HL-60/S4 treated with retinoic acid at 250 ng/mL for 4 days and 3 days (cell line): ENCODE results near the gene SLC1A2.

ENCODE experiments used
- in situ Hi-C: fragments of 300-500 bp; cut with MboI; formaldehyde crosslinking; loops from 2 replicates; pipeline ENCODE4 v1.7.0; 2022; ENCODE audit warnings: low sequenced_read_pairs

SLC1A2 gene

GRCh38 chr11:35419184-35419829, at the start of gene SLC1A2:
TSS of gene SLC1A2 (minus strand) at chr11:35419558. CDS start at chr11:35418966, 592 bp downstream.
- in situ Hi-C loops: loop anchor here (25.0 kb wide), 1 partner anchor 832 kb away; no protein-coding TSS in a partner anchor

DNA sequence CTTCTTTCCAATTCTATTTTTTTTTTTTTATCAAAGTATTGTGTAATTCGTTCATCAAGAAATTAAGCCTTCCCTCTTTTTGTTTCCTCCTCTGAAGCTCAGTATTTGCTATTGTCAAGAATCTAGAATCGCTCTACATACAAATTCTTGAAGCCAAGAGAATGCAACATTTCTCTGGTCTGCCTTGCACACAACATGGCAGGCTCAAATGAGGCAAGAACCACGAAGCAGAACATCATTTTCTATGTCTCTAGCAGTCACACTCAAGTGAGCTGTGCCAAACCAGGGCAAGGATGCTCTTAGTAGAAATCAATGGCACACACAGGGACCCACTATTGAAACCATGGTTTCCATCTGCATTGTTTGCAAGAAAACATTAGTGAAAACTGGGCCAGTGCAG, 46.7 kb upstream of the SLC1A2 start:
- in situ Hi-C loops: no loop called here

DNA sequence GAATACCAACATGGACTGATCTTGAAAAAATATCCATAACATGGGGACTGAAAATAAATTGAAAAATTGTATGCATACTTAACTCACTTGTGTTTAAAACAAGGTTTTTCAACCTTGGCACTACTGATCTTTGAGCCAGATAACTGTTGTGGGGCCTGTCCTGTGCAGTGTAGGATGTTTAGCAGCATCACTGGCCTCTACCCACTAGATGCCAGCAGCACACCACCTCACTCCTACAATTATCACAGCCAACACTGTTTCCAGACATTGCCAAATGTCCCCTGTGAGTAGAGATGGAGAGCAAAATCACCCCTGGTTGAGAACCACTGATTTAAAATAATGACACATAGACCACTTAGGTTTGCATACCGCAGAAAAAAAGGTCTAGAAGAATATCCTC, 45.0 kb upstream of the SLC1A2 start:
- in situ Hi-C loops: no loop called here

DNA sequence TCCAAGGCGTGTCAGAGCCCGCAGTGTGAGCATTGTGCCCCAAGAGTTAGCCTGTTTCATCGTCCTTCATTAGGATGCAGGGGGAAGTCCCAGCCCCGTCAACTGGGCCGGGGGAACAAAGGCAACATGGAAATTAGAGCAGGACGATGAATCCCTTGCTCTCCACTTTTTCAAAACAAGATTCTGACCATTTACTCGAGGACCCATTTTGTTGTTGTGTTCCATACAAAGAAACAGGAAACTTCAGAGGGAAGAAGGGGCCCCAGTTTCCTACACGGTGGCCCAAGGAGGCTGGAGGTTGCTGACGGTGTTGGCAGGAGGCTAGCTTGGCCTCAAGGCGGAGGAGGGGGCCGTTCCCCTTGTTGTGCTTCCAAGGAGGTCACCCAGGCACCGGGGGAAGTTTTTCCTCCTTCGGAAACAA, 44.0 kb upstream of the SLC1A2 start:
- in situ Hi-C loops: no loop called here

GRCh38 chr11:35461917-35462538, 42.7 kb upstream of the SLC1A2 start:
- in situ Hi-C loops: no loop called here

DNA sequence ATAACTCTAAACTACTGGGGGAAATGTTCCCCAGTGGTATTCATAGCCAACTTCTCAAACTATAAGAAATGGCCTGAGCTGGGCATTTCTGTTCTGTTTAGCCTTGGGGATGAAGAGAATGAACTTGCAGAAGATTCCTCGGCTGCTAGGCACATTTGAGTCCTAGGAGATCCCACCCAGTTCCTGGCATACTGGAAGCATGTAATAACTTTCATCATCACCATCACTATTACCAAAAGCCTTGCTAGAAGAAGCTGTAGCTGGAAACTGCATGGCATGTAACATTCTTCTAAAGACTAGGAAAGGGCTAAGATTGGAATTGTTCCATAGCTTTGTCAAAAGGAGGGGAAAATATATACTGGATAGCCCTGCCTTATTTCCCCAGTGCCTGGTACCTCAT, 40.1 kb upstream of the SLC1A2 start:
- in situ Hi-C loops: no loop called here

GRCh38 chr11:35458846-35459245, 39.5 kb upstream of the SLC1A2 start:
- in situ Hi-C loops: no loop called here

GRCh38 chr11:35454362-35454761, 35.0 kb upstream of the SLC1A2 start:
- in situ Hi-C loops: no loop called here

DNA sequence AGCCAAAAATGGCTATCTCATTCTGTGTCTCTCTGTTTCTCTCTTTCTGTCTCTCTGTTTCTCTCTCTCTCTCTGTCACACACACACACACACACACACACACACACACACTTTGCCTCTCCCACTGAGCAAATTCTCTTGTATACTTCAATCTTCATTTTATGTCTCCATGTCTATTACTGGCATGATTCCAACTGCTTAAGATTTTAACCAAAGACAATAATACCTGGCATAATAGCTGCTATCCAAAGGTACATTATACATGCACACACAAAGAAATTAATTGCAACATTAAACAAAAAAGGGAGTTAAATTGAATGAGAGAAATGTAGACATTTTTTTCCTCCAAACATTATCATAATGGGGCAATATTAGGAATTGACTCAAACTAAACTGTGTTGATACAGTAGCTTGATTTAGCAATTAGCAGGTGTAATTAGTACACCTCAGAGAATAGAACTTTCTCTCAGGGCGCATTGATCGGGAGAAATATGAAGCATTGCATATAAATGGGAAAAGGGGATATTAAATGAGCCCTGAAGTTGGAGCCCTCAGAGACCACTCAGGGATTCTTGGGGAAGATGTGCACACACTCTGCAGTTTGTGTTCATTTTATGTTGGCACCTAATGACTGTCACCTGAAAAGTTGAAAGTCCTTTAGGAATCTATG, 17.4 kb upstream of the SLC1A2 start:
- in situ Hi-C loops: no loop called here

DNA sequence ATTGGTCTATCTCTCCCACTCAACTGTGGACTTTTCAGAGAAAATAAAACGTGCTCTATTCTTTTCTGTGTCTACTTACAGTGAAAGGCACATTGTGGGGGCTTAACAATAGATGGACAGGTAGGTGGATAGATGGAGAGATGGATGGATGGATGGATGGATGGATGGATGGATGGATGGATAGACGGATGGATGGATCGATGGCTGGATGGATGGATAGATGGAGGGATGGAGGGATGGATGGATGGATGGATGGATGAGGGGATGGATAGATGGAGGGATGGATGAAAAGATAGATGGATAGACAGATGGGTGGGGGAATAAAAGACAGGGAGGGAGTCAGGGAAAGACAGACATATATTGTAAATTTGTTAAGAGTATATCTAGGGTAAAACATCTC, 14.2 kb upstream of the SLC1A2 start:
- in situ Hi-C loops: no loop called here

GRCh38 chr11:35432464-35432863, 13.1 kb upstream of the SLC1A2 start:
- in situ Hi-C loops: no loop called here

DNA sequence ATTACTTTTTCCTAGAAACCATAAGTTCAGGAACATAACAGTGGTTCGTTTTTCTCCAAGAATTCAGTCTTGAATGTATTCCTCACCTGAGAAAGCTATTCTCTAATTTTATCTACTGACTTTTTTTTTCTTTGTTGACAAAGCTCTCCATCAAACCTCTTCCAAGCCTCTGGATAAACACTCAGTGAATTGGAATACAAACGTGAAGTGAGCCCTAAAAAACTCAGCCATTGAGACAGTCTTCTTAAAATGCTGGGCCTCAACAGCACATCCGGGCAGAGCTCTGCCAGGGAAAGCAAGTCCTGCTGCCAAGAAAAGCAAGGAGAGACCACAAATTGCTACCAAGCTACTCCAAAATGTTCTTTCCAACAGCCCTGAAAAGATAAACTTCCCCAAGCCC, 7.7 kb upstream of the SLC1A2 start:
- in situ Hi-C loops: no loop called here

- in situ Hi-C loops: no loop called here
Observed at GRCh38 chr11:35426351-35426750, 7.0 kb upstream of the SLC1A2 start.

- in situ Hi-C loops: no loop called here
Observed at GRCh38 chr11:35425603-35426212, 6.3 kb upstream of the SLC1A2 start.

DNA sequence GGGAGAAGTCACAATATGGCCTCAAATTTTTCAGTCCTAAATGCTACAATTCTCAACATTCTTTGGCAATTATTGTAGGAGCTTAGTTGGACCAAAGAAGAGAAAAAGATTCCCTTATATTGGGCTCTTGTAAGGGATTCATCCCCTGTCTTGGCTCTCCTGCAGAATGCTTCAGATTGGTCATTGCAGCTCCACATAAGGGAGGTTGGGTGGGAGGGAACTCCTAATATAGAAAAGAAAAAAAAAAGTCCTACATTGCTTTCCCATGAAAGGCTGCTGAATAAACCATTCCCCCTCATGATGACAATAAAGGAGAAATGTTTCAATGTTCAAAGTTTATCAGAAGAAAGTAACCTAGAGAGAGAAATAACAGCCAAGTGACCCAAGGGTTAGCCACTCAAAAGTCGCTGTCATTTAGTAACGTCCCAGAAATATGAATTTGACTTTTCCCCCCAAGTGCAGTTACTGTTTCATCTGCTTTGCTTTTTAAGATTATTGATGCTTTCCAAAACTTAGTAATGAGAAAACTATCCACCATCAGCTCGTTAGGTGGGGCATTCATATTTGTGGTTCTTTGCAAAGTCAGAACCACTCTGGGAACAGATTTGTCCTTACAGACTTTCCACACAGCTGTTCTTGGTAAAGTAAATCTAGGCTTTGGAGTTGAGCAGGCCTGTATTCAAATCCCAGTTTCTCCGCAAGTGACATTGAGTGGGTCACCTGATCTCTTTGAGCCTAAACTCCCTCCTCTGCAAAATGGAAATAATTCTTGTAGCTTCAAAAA, 5.0 kb upstream of the SLC1A2 start:
- in situ Hi-C loops: loop anchor here (25.0 kb wide), 1 partner anchor 837 kb away; no protein-coding TSS in a partner anchor

- in situ Hi-C loops: loop anchor here (25.0 kb wide), 1 partner anchor 833 kb away; no protein-coding TSS in a partner anchor
Observed at GRCh38 chr11:35420371-35420770, 1.0 kb upstream of the SLC1A2 start.

GRCh38 chr11:35419830-35420333, 524 bp upstream of the SLC1A2 start:
- in situ Hi-C loops: loop anchor here (25.0 kb wide), 1 partner anchor 833 kb away; no protein-coding TSS in a partner anchor

DNA sequence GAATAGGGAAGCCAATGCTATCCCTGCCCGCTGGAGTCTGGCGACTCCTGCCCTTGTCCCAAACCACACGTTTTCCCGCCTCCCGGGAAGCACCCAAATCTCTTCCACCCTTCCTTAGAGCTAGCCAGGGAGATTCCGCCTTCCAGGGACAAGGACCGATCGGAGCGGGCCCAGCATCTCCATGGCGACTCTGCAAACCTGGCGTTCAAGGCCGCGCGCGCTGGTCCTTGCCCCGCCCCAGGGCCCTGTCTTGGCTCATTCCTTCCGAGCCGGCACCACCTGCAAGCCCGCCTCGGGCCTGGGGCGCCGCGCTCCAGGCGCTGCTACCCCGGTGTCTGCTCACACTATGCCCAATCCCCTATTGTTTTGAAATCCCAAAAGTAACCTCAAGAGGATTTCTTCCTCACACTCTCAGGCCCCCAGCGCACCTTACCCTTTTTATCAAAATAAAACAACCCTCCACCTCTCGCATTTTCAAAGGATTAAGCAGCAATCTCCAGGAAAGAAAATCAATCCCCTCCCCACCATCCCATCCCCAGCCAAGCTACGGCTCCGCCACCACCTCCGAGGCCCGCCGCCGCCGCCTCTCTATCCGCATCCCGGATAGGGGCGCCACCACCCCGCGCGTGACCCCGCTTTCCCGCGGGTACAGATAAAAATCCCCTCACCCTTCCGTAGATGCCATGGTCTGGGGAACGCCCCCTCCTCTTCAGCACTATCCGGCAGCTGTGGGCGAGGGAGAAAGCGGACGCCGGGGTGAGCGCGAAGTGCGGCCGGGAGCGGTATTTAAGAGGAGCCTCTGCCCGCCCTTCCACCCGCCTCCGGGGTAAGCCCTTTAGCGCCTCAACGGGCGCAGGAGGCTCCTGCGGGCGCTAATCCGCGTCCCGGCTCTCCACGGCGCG, 825 bp downstream of the SLC1A2 start:
- in situ Hi-C loops: loop anchor here (25.0 kb wide), 1 partner anchor 831 kb away; no protein-coding TSS in a partner anchor

DNA sequence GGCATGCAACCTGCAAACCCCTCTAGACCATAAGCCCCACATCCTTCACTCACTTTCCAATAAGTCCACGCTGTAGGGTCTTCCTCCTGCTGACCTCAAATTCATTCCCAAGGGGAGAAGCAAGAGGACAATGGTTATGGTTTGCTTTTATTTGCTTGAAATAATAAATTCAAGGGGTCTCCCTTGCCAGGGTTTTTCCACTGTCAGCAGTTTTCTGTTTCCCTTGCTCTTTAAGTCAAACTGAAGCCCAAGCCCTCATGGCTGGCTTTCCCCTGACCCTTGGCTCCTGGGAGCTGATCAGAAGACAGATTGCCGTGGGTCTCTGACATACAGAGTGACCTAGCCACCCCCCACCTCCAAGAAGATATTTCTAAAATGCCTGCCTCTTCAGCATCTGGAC, 3.9 kb downstream of the SLC1A2 start:
- in situ Hi-C loops: loop anchor here (25.0 kb wide), 1 partner anchor 828 kb away; no protein-coding TSS in a partner anchor
